HG03520 (cell line): ENCODE results near the gene CS.
"Not testable (repeated sequence)": the region's sequence is repeated elsewhere in the genome, so short reads cannot be mapped to it uniquely, and the experiment has no call there.

ENCODE experiments used
- ATAC-seq: cut with Tn5 transposase; IDR thresholded peaks from one replicate; pipeline ENCODE4 v1.9.1; 2021; ENCODE audit warnings: mild to moderate bottlenecking, moderate library complexity; ENCODE audit not compliant: unreplicated experiment

Gene CS

GRCh38 chr12:56282579-56282978 is 17.6 kb downstream of the CS start:
- no peak for ATAC-seq

- no peak for ATAC-seq
Observed at GRCh38 chr12:56282030-56282429, 18.1 kb downstream of the CS start.

- ATAC-seq = no peak
Observed at GRCh38 chr12:56280849-56281248, 19.3 kb downstream of the CS start.

GRCh38 chr12:56278905-56279304 is 21.2 kb downstream of the CS start:
- ATAC-seq = no peak

- ATAC-seq = no peak
Observed at GRCh38 chr12:56274299-56274698, 25.8 kb downstream of the CS start.

- ATAC-seq = not testable (repeated sequence)
Observed at GRCh38 chr12:56272468-56272867, 27.7 kb downstream of the CS start.

- ATAC-seq = no peak
Observed at GRCh38 chr12:56271031-56271430, 29.1 kb downstream of the CS start.

GRCh38 chr12:56267443-56268071 is 32.6 kb downstream of the CS start:
- ATAC-seq = no peak

- peak; percentile 85 for ATAC-seq
Observed at GRCh38 chr12:56266693-56267442, 33.3 kb downstream of the CS start, which contains the start of gene COQ10A. TSS of gene COQ10A (plus strand) at chr12:56266942. CDS start at chr12:56267119, 177 bp downstream.

- ATAC-seq = not testable (repeated sequence)
Observed at GRCh38 chr12:56266068-56266692, 34.0 kb downstream of the CS start.

GRCh38 chr12:56262955-56263354 is 37.2 kb downstream of the CS start:
- not testable (repeated sequence) for ATAC-seq

GRCh38 chr12:56261503-56262232 is 38.5 kb downstream of the CS start:
- ATAC-seq = no peak

- no peak for ATAC-seq
Observed at GRCh38 chr12:56260921-56261320, 39.2 kb downstream of the CS start.

- no peak for ATAC-seq
Observed at GRCh38 chr12:56260380-56260779, 39.8 kb downstream of the CS start.

GRCh38 chr12:56258820-56259183 is 41.3 kb downstream of the CS start:
- ATAC-seq = no peak

GRCh38 chr12:56258068-56258819 is 41.9 kb downstream of the CS start, which contains the start of gene ANKRD52:
TSS of gene ANKRD52 (minus strand) at chr12:56258384. CDS start at chr12:56258269, 115 bp downstream.
- peak; percentile 87 for ATAC-seq

GRCh38 chr12:56257491-56258067 is 42.6 kb downstream of the CS start:
- ATAC-seq = no peak

GRCh38 chr12:56257071-56257470 is 43.1 kb downstream of the CS start:
- no peak for ATAC-seq

GRCh38 chr12:56256326-56256960 is 43.7 kb downstream of the CS start:
- ATAC-seq = no peak

GRCh38 chr12:56255671-56256070 is 44.5 kb downstream of the CS start:
- no peak for ATAC-seq
